Measurements from ENCODE around the gene ZKSCAN1. TPM values are rescaled to one million over a fixed set of nuclear protein-coding genes. Genes with fewer than 3 reads are reported as not detected.
A peak's percentile ranks its signal among the peaks of the same experiment; 100 is the strongest.
"Not testable (repeated sequence)": the region's sequence is repeated elsewhere in the genome, so short reads cannot be mapped to it uniquely, and the experiment has no call there.

The ZKSCAN1 gene
- total RNA-seq, 4 donors from 2014 or later, result 35.0 to 65.2 (median 50.4) TPM

DNA sequence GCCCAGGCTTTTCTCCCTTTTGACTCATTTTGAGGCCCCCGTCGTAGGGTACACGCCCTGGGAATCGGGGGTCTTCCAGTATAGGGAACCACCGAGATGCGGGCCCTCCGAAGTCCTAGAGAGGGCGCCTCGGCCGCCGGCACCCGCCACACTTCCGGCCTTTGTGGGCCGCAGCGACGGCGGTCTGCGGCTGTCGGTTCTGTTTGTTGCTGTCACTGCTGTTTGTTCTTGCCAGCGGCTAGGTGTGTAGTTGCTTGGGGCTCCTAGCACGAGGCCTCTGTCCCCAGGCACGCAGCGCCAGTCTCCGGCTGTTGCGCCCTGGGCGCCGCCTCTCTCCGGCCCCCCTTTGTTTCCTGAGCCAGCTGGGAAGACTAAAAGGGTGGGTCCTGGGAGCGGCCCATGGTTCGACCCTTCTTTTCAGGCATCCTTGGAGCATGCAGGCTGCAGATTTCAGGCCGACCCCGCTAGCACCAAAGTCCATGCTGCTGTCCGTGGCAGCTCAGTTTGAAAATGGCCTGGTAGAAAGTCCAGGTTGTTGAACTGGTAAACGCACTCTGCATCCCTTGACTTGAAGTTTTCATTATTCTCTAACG lies 17.8 kb upstream of the ZKSCAN1 start:
- TF ChIP-seq, protein P1, sequence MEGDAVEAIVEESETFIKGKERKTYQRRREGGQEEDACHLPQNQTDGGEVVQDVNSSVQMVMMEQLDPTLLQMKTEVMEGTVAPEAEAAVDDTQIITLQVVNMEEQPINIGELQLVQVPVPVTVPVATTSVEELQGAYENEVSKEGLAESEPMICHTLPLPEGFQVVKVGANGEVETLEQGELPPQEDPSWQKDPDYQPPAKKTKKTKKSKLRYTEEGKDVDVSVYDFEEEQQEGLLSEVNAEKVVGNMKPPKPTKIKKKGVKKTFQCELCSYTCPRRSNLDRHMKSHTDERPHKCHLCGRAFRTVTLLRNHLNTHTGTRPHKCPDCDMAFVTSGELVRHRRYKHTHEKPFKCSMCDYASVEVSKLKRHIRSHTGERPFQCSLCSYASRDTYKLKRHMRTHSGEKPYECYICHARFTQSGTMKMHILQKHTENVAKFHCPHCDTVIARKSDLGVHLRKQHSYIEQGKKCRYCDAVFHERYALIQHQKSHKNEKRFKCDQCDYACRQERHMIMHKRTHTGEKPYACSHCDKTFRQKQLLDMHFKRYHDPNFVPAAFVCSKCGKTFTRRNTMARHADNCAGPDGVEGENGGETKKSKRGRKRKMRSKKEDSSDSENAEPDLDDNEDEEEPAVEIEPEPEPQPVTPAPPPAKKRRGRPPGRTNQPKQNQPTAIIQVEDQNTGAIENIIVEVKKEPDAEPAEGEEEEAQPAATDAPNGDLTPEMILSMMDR (IDR thresholded peaks at IDR 0.05), result peak in 1 of 3 donors; percentile 65
- TF ChIP-seq POLR2A (IDR thresholded peaks at IDR 0.05), result no peak
- intact Hi-C loops (cut with DNase I; ENCODE audit: low total_unique reads), result loop anchor here (10.0 kb wide), 1 partner anchor 57 kb away; no protein-coding TSS in a partner anchor
- DNase-seq (ENCODE audit: low spot score in 2 of 2), result peak in 1 of 2 donors; percentile 88
- WGBS, 2 donors, result 14 to 15% methylated on average over 26 to 29 of the region's 35 CpGs
- H3K4me3 ChIP-seq (ENCODE audit: low read depth, poor library complexity, severe bottlenecking), result no peak overlapping the region

DNA sequence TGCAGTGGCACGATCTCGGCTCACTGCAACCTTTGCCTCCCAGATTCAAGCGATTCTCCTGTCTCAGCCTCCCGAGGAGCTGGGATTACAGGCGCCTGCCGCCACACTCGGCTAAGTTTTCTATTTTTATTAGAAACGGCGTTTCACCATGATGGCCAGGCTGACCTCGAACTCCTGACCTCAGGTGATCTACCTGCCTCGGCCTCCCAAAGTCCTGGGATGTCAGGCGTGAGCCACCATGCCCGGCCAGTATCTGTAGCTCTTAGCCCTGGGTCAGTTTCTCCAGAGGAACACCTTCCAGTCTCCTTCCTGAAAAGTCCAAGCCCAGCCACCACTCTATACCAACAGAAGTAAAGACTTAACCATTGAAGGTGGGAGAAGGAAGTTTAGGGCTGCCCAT lies 15.2 kb upstream of the ZKSCAN1 start:
- no peak for TF ChIP-seq POLR2A (IDR thresholded peaks at IDR 0.05)
- TF ChIP-seq, protein P1 (IDR thresholded peaks at IDR 0.05), result no peak
- intact Hi-C loops (cut with DNase I; ENCODE audit: low total_unique reads), result no loop called here
- H3K4me3 ChIP-seq (ENCODE audit: low read depth, poor library complexity, severe bottlenecking), result no peak overlapping the region
- DNase-seq (ENCODE audit: low spot score in 2 of 2), result no peak
- WGBS, 2 donors, result 86 to 91% methylated on average over 13 of the region's 13 CpGs

DNA sequence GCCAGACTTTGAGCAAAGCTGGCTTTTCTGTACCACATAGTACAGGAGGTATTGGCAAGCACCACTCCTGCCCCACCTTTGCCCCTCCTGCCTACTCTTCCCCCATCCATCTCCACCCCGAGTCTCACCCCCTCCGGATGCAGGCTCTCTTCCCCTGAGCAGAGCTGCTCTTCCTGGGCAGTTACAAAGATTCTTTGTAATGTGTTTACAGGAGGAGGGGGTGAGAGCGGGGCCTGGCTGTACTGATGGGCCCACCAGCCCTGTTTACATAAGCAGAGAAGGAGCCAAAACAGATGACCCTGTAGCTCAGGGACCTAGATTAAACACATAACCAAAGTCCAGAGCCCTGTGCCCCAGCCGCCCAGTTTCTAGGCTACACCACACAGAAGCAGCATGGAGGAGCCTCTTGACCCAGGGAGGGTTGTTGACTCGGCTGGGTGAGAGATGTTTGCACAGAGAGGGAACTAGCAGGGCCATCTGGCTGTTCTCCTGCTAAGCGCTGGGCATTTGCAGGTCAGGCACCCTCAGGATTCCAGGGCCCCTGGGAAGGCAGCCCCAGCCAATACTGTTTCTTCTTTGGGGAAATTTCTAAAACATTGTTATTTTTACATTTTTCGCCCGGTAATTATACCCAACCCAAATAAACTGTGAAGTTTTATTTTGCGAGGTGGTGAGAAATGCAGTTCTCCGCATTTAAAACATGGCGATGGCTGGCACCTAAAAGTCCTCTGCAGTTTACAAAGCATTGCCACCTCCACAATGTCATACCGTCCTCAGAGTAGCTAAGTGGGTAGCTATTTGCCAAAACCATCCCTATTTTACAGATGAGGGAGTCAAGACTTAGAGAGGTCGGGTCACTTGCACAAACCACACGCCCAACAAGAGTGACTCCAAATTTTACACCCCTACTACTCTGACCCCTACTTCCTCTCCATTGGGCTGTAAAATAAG lies 11.4 kb upstream of the ZKSCAN1 start:
- H3K4me3 ChIP-seq (ENCODE audit: low read depth, poor library complexity, severe bottlenecking), result no peak overlapping the region
- no peak for TF ChIP-seq POLR2A (IDR thresholded peaks at IDR 0.05)
- TF ChIP-seq, protein P1 (IDR thresholded peaks at IDR 0.05), result peak in 1 of 3 donors; percentile 30
- 70 to 73% methylated on average over 14 of the region's 14 CpGs for WGBS, 2 donors
- intact Hi-C loops (cut with DNase I; ENCODE audit: low total_unique reads), result no loop called here
- DNase-seq (ENCODE audit: low spot score in 2 of 2), result no peak

DNA sequence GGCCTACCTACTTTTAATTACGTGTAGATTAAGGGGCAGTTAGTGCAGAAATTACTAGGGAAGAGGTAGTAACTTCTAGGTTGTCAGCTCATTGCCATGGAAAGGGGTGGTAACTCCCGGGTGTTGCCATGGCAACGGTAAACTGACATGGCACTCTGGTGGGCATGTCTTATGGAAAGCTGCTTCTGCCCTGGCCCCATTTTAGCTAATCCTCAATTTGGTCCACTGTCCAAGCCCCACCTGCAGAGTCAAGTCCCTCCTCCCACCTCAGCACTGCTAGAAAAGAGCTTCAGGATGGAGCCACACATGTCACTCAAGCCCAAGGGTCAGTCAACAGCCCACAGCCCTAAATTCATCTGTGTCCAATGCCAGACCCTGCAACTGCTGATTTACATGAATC lies 7.5 kb upstream of the ZKSCAN1 start:
- H3K4me3 ChIP-seq (ENCODE audit: low read depth, poor library complexity, severe bottlenecking), result no peak overlapping the region
- TF ChIP-seq, protein P1 (IDR thresholded peaks at IDR 0.05), result no peak
- TF ChIP-seq POLR2A (IDR thresholded peaks at IDR 0.05), result no peak
- intact Hi-C loops (cut with DNase I; ENCODE audit: low total_unique reads), result no loop called here
- DNase-seq (ENCODE audit: low spot score in 2 of 2), result no peak
- WGBS, 2 donors, result 77% methylated on average over 3 of the region's 3 CpGs

DNA sequence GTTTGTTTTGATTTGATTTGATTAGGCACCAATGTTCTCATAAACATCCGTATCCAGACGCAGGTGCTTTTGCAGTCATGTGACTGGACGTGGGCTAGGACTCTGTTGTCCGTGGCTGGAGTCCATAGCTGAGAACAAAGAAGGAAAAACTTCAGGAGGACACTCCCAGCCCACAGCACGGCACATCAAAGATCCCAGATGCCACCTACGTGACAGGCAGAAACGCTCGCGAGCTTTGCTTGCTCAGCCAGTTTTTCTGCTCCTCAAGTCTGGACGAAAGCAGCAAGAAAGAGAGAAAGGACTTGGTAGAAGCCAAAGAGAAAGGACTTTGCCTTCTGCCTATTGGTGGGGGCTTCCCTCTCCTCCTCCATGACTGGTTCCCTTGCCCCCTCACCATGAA lies 6.9 kb upstream of the ZKSCAN1 start:
- intact Hi-C loops (cut with DNase I; ENCODE audit: low total_unique reads), result no loop called here
- TF ChIP-seq, protein P1 (IDR thresholded peaks at IDR 0.05), result no peak
- no peak for TF ChIP-seq POLR2A (IDR thresholded peaks at IDR 0.05)
- H3K4me3 ChIP-seq (ENCODE audit: low read depth, poor library complexity, severe bottlenecking), result no peak overlapping the region
- WGBS, 2 donors, result 47 to 57% methylated on average over 10 of the region's 10 CpGs
- DNase-seq (ENCODE audit: low spot score in 2 of 2), result peak in 1 of 2 donors; percentile 55

DNA sequence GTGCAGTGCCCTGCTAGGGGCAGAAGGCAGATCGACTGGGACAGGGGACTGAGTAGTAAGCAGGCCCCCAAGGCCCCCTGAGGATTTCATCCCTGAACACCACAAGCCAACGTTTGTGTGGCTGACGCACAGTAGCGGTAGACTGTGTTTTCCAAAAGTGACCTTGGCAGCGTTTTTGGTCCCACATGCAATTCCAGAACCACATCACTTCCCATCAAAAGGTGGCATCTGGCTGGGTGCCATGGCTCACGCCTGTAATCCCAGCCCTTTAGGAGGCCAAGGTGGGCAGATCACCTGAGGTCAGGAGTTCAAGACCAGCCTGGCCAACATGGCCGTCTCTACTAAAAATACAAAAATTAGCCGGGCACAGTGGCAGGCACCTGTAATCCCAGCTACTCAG lies 5.4 kb upstream of the ZKSCAN1 start:
- DNase-seq (ENCODE audit: low spot score in 2 of 2); H3K4me3 ChIP-seq (ENCODE audit: low read depth, poor library complexity, severe bottlenecking); intact Hi-C loops (cut with DNase I; ENCODE audit: low total_unique reads): not testable (repeated sequence)
- 76 to 78% methylated on average over 6 to 8 of the region's 8 CpGs for WGBS, 2 donors
